ENCODE data around the gene ACD.

DNA sequence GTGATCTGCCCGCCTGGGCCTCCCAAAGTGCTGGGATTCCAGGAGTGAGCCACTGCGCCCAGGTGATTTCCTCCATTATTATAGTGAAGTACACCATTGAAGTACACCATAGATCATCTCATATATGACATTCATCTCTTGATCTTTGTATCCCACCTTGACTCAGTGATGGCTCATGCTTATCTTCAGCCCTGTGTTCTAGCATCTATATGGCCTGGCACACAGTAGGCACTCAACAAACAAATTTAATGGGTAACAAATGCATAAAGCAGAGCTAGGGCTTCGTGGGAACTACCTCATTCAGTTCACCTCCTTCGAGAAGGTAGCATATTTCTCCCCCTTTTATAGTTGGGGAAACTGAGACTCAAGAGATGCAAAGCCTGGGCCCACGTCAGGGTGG, 5.5 kb upstream of the ACD start:
- TF ChIP-seq BMI1 (IDR thresholded peaks at IDR 0.05; ENCODE audit: low read length) (no peak), NCOA2 (IDR thresholded peaks at IDR 0.05; ENCODE audit: partially characterized antibody in 2 of 2) (no peak), KAT7 (CRISPR knock-in tag; IDR thresholded peaks at IDR 0.05; ENCODE audit: borderline replicate concordance) (no peak), RAD21 (CRISPR knock-in tag; conservative IDR thresholded peaks at IDR 0.05 in 1 of 2, IDR thresholded peaks at IDR 0.05 in 1 of 2) (no peak), SIX5 (IDR thresholded peaks at IDR 0.05; ENCODE audit: borderline replicate concordance in 1 of 2, insufficient read depth in 1 of 2, low read depth in 1 of 2, low read length in 2 of 2) (no peak), TEAD4 (IDR thresholded peaks at IDR 0.05; ENCODE audit: low read length) (no peak), TEAD4 (CRISPR knock-in tag; IDR thresholded peaks at IDR 0.05; ENCODE audit: borderline replicate concordance) (no peak), ZNF518B (CRISPR knock-in tag; IDR thresholded peaks at IDR 0.05) (no peak), HMGXB4 (CRISPR knock-in tag; IDR thresholded peaks at IDR 0.05) (no peak)
- TF ChIP-seq, protein P1, sequence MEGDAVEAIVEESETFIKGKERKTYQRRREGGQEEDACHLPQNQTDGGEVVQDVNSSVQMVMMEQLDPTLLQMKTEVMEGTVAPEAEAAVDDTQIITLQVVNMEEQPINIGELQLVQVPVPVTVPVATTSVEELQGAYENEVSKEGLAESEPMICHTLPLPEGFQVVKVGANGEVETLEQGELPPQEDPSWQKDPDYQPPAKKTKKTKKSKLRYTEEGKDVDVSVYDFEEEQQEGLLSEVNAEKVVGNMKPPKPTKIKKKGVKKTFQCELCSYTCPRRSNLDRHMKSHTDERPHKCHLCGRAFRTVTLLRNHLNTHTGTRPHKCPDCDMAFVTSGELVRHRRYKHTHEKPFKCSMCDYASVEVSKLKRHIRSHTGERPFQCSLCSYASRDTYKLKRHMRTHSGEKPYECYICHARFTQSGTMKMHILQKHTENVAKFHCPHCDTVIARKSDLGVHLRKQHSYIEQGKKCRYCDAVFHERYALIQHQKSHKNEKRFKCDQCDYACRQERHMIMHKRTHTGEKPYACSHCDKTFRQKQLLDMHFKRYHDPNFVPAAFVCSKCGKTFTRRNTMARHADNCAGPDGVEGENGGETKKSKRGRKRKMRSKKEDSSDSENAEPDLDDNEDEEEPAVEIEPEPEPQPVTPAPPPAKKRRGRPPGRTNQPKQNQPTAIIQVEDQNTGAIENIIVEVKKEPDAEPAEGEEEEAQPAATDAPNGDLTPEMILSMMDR (IDR thresholded peaks at IDR 0.05 in 2 of 3, conservative IDR thresholded peaks at IDR 0.05 in 1 of 3; ENCODE audit: insufficient read depth in 2 of 3, low read depth in 1 of 3, low read length in 3 of 3): no peak

All from K562 (cell line).